ACC112 (cell line): ENCODE measurements around the gene TMEM92.

Experiments used
- H2AFZ ChIP-seq: fragments of 200-600 bp; sonication (generic); one replicate; pipeline ENCODE4 v1.6.0; 2017; ENCODE audit warnings: antibody characterized with exemption, low read length; ENCODE audit not compliant: unreplicated experiment
- H3K27ac ChIP-seq: fragments of 200-600 bp; sonication (generic); 2 replicates; pipeline ENCODE4 v1.5.1; 2014; ENCODE audit warnings: low read depth, mild to moderate bottlenecking, antibody characterized with exemption, low read length, moderate library complexity
- H3K27me3 ChIP-seq: fragments of 200-600 bp; sonication (generic); 2 replicates; pipeline ENCODE4 v1.6.1; 2014; ENCODE audit warnings: mild to moderate bottlenecking, antibody characterized with exemption, low read length, moderate library complexity, mixed read lengths; ENCODE audit not compliant: insufficient read depth
- H3K36me3 ChIP-seq: fragments of 200-600 bp; sonication (generic); 2 replicates; pipeline ENCODE4 v1.6.1; 2016; ENCODE audit warnings: mild to moderate bottlenecking, antibody characterized with exemption, low read length, moderate library complexity, mixed read lengths; ENCODE audit not compliant: insufficient read depth
- H3K4me1 ChIP-seq: fragments of 200-600 bp; sonication (generic); one replicate; pipeline ENCODE4 v1.6.1; 2016; ENCODE audit warnings: low read length, mixed read lengths; ENCODE audit not compliant: insufficient read depth, unreplicated experiment, control insufficient read depth
- H3K4me3 ChIP-seq: fragments of 200-600 bp; sonication (generic); 2 replicates; pipeline ENCODE4 v1.5.1; 2014; ENCODE audit warnings: mild to moderate bottlenecking, low read depth, low read length
- H3K79me2 ChIP-seq: fragments of 200-600 bp; sonication (generic); one replicate; pipeline ENCODE4 v1.6.0; 2016; ENCODE audit warnings: low read length; ENCODE audit not compliant: control insufficient read depth, unreplicated experiment, insufficient read depth

Gene TMEM92

GRCh38 chr17:50274142-50274896, at the start of gene TMEM92:
Gene TMEM92, plus strand, starts transcription at chr17:50274466. Its CDS starts 36 bp downstream, at chr17:50274502.
- peaks cover 5% of the 10 kb centered on the region for H3K79me2 ChIP-seq
- peak within 1 kb of the TSS; percentile 81 for H3K4me3 ChIP-seq
- H3K4me1 ChIP-seq, result peaks cover 56% of the 10 kb centered on the region
- peak within 1 kb of the TSS; percentile 65 for H2AFZ ChIP-seq
- no peaks in the 10 kb centered on the region for H3K36me3 ChIP-seq
- H3K27ac ChIP-seq, result no peak within 1 kb of the TSS
- H3K27me3 ChIP-seq, result no peaks in the 10 kb centered on the region

GRCh38 chr17:50225701-50226240, 48.5 kb upstream of the TMEM92 start:
- Histone ChIP-seq H3K4me1 (peaks cover 24% of the 10 kb centered on the region), H3K27ac (no peak overlapping the region), H3K79me2 (no peaks in the 10 kb centered on the region), H3K27me3 (no peaks in the 10 kb centered on the region), H3K36me3 (no peaks in the 10 kb centered on the region), H3K4me3 (no peak overlapping the region), H2AFZ (no peak overlapping the region)

GRCh38 chr17:50234581-50234980, 39.7 kb upstream of the TMEM92 start:
- no peaks in the 10 kb centered on the region for H3K27me3 ChIP-seq
- no peak overlapping the region for H3K27ac ChIP-seq
- no peak overlapping the region for H3K4me3 ChIP-seq
- no peaks in the 10 kb centered on the region for H3K4me1 ChIP-seq
- H3K79me2 ChIP-seq, result no peaks in the 10 kb centered on the region
- H3K36me3 ChIP-seq, result no peaks in the 10 kb centered on the region
- no peak overlapping the region for H2AFZ ChIP-seq

- Histone ChIP-seq H3K27me3 (no peaks in the 10 kb centered on the region), H3K79me2 (no peaks in the 10 kb centered on the region), H3K36me3 (no peaks in the 10 kb centered on the region), H3K4me3 (no peak overlapping the region), H3K4me1 (no peaks in the 10 kb centered on the region), H3K27ac (no peak overlapping the region), H2AFZ (no peak overlapping the region)
Observed at GRCh38 chr17:50237901-50238300, 36.4 kb upstream of the TMEM92 start.

- Histone ChIP-seq H3K27me3 (no peaks in the 10 kb centered on the region), H3K27ac (no peak overlapping the region), H3K4me1 (no peaks in the 10 kb centered on the region), H3K4me3 (no peak overlapping the region), H2AFZ (no peak overlapping the region), H3K79me2 (no peaks in the 10 kb centered on the region), H3K36me3 (no peaks in the 10 kb centered on the region)
Observed at GRCh38 chr17:50238601-50239280, 35.5 kb upstream of the TMEM92 start.

GRCh38 chr17:50239937-50240336, 34.3 kb upstream of the TMEM92 start:
- no peaks in the 10 kb centered on the region for H3K36me3 ChIP-seq
- H3K4me1 ChIP-seq, result no peaks in the 10 kb centered on the region
- no peaks in the 10 kb centered on the region for H3K79me2 ChIP-seq
- H3K4me3 ChIP-seq, result no peak overlapping the region
- no peaks in the 10 kb centered on the region for H3K27me3 ChIP-seq
- no peak overlapping the region for H2AFZ ChIP-seq
- no peak overlapping the region for H3K27ac ChIP-seq

- H3K4me1 ChIP-seq, result no peaks in the 10 kb centered on the region
- no peaks in the 10 kb centered on the region for H3K79me2 ChIP-seq
- no peak overlapping the region for H3K4me3 ChIP-seq
- no peaks in the 10 kb centered on the region for H3K27me3 ChIP-seq
- no peak overlapping the region for H2AFZ ChIP-seq
- no peaks in the 10 kb centered on the region for H3K36me3 ChIP-seq
- no peak overlapping the region for H3K27ac ChIP-seq
Observed at GRCh38 chr17:50240851-50241250, 33.4 kb upstream of the TMEM92 start.

GRCh38 chr17:50241431-50241830, 32.8 kb upstream of the TMEM92 start:
- no peaks in the 10 kb centered on the region for H3K79me2 ChIP-seq
- H3K4me1 ChIP-seq, result no peaks in the 10 kb centered on the region
- H3K4me3 ChIP-seq, result no peak overlapping the region
- H3K27ac ChIP-seq, result no peak overlapping the region
- no peaks in the 10 kb centered on the region for H3K36me3 ChIP-seq
- no peak overlapping the region for H2AFZ ChIP-seq
- H3K27me3 ChIP-seq, result no peaks in the 10 kb centered on the region

GRCh38 chr17:50244771-50245170, 29.5 kb upstream of the TMEM92 start:
- no peaks in the 10 kb centered on the region for H3K4me1 ChIP-seq
- 0 out of 2 replicates have a peak, but pooled peaks cover 3% of the 10 kb centered on the region for H3K36me3 ChIP-seq
- H3K79me2 ChIP-seq, result no peaks in the 10 kb centered on the region
- no peak overlapping the region for H3K4me3 ChIP-seq
- H3K27ac ChIP-seq, result no peak overlapping the region
- no peaks in the 10 kb centered on the region for H3K27me3 ChIP-seq
- no peak overlapping the region for H2AFZ ChIP-seq

GRCh38 chr17:50248255-50248654, 26.0 kb upstream of the TMEM92 start:
- Histone ChIP-seq H3K36me3 (0 out of 2 replicates have a peak, but pooled peaks cover 3% of the 10 kb centered on the region), H3K79me2 (no peaks in the 10 kb centered on the region), H3K27ac (no peak overlapping the region), H3K4me3 (no peak overlapping the region), H2AFZ (no peak overlapping the region), H3K27me3 (no peaks in the 10 kb centered on the region), H3K4me1 (no peaks in the 10 kb centered on the region)
